Lung (tissue), 12 donors: ENCODE results near the gene ARF1. TPM values are rescaled to one million over a fixed set of nuclear protein-coding genes. Genes with fewer than 3 reads are reported as not detected.

ENCODE experiments used
- ATAC-seq: fragments of 200-7000 bp; cut with Tn5 transposase; one replicate; pipeline ENCODE4 v1.9.1; 2020; ENCODE audit warnings: moderate number of reproducible peaks; ENCODE audit not compliant: insufficient read depth, low FRiP score
- DNase-seq, 3 donors: peaks; one replicate each; pipeline ENCODE4 v3.0.0-alpha.2; 2013 to 2017
- H3K27ac ChIP-seq, 2 donors: one replicate each; pipeline ENCODE4 v1.5.1; 2013; ENCODE audit warnings: mild to moderate bottlenecking in 2 of 2, moderate library complexity in 2 of 2, control low read depth in 1 of 2, inconsistent platforms in 1 of 2, low read depth in 1 of 2, low read length in 1 of 2
- H3K27me3 ChIP-seq, 3 donors: one replicate each; pipeline ENCODE4 v1.5.1; 2013; ENCODE audit warnings: low read length in 2 of 3; ENCODE audit not compliant: control insufficient read depth in 3 of 3, insufficient read depth in 3 of 3
- H3K36me3 ChIP-seq, 4 donors: one replicate each; pipeline ENCODE4 v1.5.1; 2013; ENCODE audit warnings: low read length in 4 of 4, mild to moderate bottlenecking in 1 of 4, moderate library complexity in 1 of 4; ENCODE audit not compliant: control insufficient read depth in 4 of 4, insufficient read depth in 4 of 4
- H3K4me1 ChIP-seq, 5 donors: one replicate each; pipeline ENCODE4 v1.5.1; 2013; ENCODE audit warnings: low read length in 5 of 5, mild to moderate bottlenecking in 2 of 5, moderate library complexity in 1 of 5; ENCODE audit not compliant: control insufficient read depth in 5 of 5, insufficient read depth in 5 of 5
- H3K4me3 ChIP-seq: one replicate; pipeline ENCODE4 v1.5.1; 2013; ENCODE audit warnings: mild to moderate bottlenecking, control low read depth, moderate library complexity
- H3K9ac ChIP-seq, 2 donors: one replicate each; pipeline ENCODE4 v1.5.1; 2013; ENCODE audit warnings: low read length in 2 of 2, control low read depth in 1 of 2; ENCODE audit not compliant: insufficient read depth in 1 of 2
- H3K9me3 ChIP-seq, 4 donors: one replicate each; pipeline ENCODE4 v1.5.1; 2013; ENCODE audit warnings: low read length in 3 of 4, mild to moderate bottlenecking in 1 of 4, moderate library complexity in 1 of 4; ENCODE audit not compliant: control insufficient read depth in 4 of 4, insufficient read depth in 3 of 4
- WGBS, 2 donors: extraction: QIAGEN DNeasy Blood & Tissue Kit; methylation state at CpG; one replicate each; pipeline ENCODE4 v1.1.7; 2013; 5-methylcytosine and 5-hydroxymethylcytosine counted together
- polyA plus RNA-seq, 2 donors: library from polyadenylated mRNA; stranded (reverse); fragments of 200-250 nt; gene quantifications; one replicate each; pipeline ENCODE4 v1.2.1, GENCODE V29; 2013
- total RNA-seq, 2 donors: library from RNA; depleted of rRNA in 1 of 2; stranded (reverse); fragments of >200 nt in 1 of 2; gene quantifications; one replicate each; pipeline ENCODE4 v1.2.1, GENCODE V29; 2014 to 2021
- TF ChIP-seq, protein P1 (sequence below): IDR thresholded peaks from 2 replicates; pipeline ENCODE4 v1.5.1; 2012; ENCODE audit warnings: mild to moderate bottlenecking; ENCODE audit errors: control extremely low read depth, extremely low read depth
- donor health status: control.
- donor health status: control.
- donor health status: Bipolar disorder and iron deficiency.
- donor health status: healthy.
- donor health status: DM: yes; HTN: yes; CAD: no.

The ARF1 gene
- total and polyA plus RNA-seq, 4 donors = 226 to 713 (median 439) TPM

DNA sequence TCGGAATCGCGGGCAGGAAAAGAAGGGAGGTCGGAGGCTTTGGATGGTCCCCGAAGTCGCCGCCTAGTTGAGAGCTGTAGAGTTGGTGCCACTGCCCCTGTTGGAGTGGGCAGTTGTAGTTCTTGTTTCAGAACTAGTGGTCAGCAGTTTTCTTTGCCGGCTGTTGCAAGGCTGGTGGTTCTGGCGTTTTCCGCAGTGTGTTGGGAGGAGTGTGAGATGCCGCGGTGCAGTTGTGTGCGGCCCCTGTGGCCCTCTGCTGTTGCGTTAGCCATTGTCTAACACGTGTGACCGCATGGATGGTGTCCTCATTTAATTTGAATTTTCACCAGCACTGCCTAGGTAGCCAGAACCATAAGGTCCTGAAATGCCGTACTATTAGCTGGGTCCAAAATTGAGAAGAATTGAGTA is 1.4 kb downstream of the ARF1 start:
- TF ChIP-seq, protein P1, sequence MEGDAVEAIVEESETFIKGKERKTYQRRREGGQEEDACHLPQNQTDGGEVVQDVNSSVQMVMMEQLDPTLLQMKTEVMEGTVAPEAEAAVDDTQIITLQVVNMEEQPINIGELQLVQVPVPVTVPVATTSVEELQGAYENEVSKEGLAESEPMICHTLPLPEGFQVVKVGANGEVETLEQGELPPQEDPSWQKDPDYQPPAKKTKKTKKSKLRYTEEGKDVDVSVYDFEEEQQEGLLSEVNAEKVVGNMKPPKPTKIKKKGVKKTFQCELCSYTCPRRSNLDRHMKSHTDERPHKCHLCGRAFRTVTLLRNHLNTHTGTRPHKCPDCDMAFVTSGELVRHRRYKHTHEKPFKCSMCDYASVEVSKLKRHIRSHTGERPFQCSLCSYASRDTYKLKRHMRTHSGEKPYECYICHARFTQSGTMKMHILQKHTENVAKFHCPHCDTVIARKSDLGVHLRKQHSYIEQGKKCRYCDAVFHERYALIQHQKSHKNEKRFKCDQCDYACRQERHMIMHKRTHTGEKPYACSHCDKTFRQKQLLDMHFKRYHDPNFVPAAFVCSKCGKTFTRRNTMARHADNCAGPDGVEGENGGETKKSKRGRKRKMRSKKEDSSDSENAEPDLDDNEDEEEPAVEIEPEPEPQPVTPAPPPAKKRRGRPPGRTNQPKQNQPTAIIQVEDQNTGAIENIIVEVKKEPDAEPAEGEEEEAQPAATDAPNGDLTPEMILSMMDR = no peak
- Histone ChIP-seq H3K9me3 (no peaks in the 10 kb centered on the region), H3K27me3 (no peaks in the 10 kb centered on the region), H3K9ac (peak overlapping the region; percentile 81 to 93), H3K4me1 (peaks cover 22 to 45% (median 36%) of the 10 kb centered on the region in 5 donors), H3K36me3 (peaks cover 0 to 19% (median 3%) of the 10 kb centered on the region in 4 donors), H3K4me3 (peak overlapping the region; percentile 93), H3K27ac (peak overlapping the region; percentile 98 to 100)
- DNase-seq = peak in 2 of 3 donors; percentile 42 to 48
- WGBS, 2 donors = 2 to 6% methylated on average over 17 of the region's 17 CpGs
- ATAC-seq = no peak

DNA sequence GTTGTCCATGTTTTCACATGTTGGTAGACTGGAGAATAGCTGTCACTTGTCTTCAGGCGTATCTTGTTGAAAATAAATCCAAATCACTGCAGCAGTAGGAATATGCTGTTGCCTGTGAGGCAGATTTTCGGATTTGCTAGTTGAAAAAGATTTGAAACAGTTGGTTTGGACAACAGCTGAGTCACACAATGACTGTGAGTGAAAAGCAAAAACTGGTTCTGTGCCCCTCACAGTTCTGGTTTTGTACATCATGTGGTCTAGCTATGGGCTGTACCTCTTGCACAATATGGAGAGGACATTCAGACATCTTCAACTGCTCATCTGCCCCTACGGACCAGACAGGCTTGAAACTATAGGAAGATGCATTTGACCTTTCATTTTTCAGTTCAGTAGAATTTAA is 1.8 kb downstream of the ARF1 start:
- H3K4me1 ChIP-seq = peaks cover 22 to 49% (median 41%) of the 10 kb centered on the region in 5 donors

DNA sequence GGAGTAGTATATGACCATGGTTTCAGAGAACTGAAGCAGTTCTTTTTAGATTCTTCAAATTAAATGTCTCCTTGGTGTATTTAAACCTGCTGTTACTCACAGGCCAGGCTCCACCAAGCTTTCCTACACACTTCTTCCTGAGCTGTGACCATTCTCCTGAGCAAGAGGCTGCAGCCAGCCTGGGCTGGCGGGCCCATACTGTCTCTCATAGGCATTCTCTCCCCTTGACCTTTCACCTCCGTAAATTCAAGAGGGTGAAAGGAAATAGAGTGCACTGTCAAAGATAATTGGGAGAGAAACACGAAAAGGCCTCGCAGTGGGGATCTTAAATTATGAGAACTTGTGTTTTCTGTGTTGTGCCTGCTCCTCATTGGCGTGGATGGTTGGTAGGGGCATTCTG is 2.3 kb downstream of the ARF1 start:
- no peak for ATAC-seq
- no peaks in the 10 kb centered on the region for H3K27me3 ChIP-seq
- 41 to 70% methylated on average over 5 of the region's 5 CpGs for WGBS, 2 donors
- peak overlapping the region in 1 of 2 donors; percentile 81 for H3K9ac ChIP-seq
- H3K4me1 ChIP-seq = peaks cover 22 to 54% (median 44%) of the 10 kb centered on the region in 5 donors
- H3K27ac ChIP-seq = peak overlapping the region; percentile 98 to 100
- TF ChIP-seq, protein P1 = no peak
- peaks cover 0 to 19% (median 4%) of the 10 kb centered on the region in 4 donors for H3K36me3 ChIP-seq
- DNase-seq = no peak
- peak overlapping the region; percentile 30 for H3K4me3 ChIP-seq
- H3K9me3 ChIP-seq = no peaks in the 10 kb centered on the region

More for the DNA sequence above, 1.8 kb downstream of the ARF1 start:
- Histone ChIP-seq H3K27ac (peak overlapping the region; percentile 98 to 100), H3K36me3 (peaks cover 0 to 19% (median 4%) of the 10 kb centered on the region in 4 donors), H3K27me3 (no peaks in the 10 kb centered on the region), H3K9ac (peak overlapping the region; percentile 58 to 81), H3K4me3 (peak overlapping the region; percentile 93), H3K9me3 (no peaks in the 10 kb centered on the region)
- no peak for ATAC-seq
- DNase-seq = peak in 2 of 3 donors; percentile 19 to 50
- WGBS, 2 donors = 9 to 16% methylated on average over 3 of the region's 3 CpGs
- TF ChIP-seq, protein P1 = no peak
